ENCODE measurements around the gene CAPN8.

The CAPN8 gene

DNA sequence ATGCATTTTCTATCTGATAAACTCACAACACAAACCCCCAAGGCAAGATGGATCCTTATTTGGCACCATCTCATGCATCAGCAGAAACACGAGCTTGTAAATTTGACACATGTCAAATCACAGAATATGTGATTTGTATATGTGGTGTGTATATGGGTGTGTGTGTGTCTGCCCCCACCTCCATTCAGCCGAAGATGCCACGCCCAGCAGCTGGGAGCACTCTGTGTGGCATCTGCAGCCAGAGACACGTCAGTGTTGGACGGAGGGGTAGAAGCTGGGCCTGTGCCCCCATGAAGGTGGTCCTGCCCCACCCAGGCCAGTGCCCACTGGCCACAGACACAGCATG lies 108.4 kb downstream of the CAPN8 start:
- FAIRE-seq (no peak), DNase-seq (ENCODE audit: insufficient read length) (no peak)
- TF ChIP-seq TAF1 (IDR thresholded peaks at IDR 0.05; ENCODE audit: borderline replicate concordance, low read depth, low read length) = no peak
- TF ChIP-seq POLR2A (IDR thresholded peaks at IDR 0.05; ENCODE audit: low read depth, low read length) = no peak
- no peak for TF ChIP-seq POLR2AphosphoS5 (IDR thresholded peaks at IDR 0.05; ENCODE audit: low read depth, low read length)

DNA sequence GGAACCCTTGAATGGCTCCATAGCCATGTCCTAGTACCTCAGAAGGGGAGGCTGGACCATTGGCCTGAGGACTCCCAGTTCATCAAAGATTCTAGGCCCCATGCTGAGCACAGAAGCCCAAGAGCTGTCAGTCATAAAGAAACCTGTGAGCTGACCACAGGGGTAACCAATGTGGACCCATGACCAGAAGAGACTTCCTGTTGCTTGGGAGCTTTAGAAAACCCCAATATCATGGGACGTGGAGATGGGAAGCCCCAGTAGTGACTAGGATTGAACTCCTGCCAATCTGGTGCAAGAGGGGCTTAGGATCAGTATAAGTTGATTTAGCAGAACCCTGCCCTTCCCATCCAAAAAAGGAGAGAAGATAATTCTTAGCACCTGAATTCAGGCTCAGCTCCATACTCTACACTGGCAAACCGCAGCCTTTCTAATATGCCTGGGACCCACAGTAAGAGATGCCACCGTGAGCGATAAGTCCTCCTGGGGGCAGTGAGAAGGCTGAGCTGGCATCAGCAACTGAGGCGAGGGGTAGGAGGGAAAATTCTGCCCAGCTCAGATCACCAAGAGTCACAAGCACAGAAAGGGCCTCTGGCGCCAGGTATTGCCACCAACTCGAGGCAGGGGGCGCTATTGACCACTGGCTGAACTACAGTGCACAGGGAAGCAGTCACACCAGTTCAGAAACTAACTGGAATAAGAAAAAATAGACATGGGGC lies 108.9 kb downstream of the CAPN8 start:
- TF ChIP-seq TAF1 (IDR thresholded peaks at IDR 0.05; ENCODE audit: borderline replicate concordance, low read depth, low read length) (no peak), POLR2A (IDR thresholded peaks at IDR 0.05; ENCODE audit: low read depth, low read length) (no peak)
- DNase-seq (ENCODE audit: insufficient read length) = peak; percentile 44
- no peak for FAIRE-seq

DNA sequence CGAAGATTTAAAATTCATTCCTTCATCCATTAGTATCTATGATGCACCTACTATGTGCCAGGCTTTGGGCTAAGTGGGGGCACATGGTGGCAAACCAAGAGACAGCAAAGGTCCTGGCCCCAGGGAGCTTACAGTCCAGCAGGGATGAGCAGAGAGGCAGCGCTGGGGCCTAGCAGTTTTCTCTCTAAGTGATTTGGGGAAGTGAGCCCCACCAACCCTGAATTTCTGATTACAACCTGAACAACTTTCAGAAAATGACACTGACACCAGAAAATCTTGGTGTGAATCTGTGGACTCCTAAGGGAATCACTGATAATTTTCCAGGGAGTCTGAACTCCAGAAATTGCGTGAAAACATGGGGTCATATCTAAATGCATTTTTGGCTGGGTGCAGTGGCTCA lies 111.5 kb downstream of the CAPN8 start:
- DNase-seq (ENCODE audit: insufficient read length) (no peak), FAIRE-seq (no peak)
- TF ChIP-seq TAF1 (IDR thresholded peaks at IDR 0.05; ENCODE audit: borderline replicate concordance, low read depth, low read length) = no peak
- TF ChIP-seq POLR2A (IDR thresholded peaks at IDR 0.05; ENCODE audit: low read depth, low read length) = no peak
- no peak for TF ChIP-seq POLR2AphosphoS5 (IDR thresholded peaks at IDR 0.05; ENCODE audit: low read depth, low read length)

DNA sequence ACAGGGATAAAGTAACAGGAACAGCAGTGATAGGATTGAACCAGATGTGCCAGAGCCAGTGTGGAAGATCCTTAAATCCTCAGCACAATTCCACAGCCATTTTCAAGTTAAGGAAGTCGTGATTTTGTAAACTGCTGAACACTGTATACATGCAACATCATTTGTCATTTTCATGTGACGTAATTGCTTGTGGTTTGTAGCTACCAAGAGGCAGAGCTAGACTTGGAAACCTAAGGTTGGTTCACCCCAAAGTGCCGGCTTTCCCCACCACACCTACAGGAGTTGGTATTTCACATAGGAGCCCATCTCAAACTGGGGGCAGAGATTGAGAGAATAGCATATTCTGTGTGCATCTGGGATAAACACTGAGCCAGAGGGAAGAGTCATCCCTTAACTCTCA lies 113.9 kb downstream of the CAPN8 start:
- FAIRE-seq (no peak), DNase-seq (ENCODE audit: insufficient read length) (no peak)
- TF ChIP-seq TAF1 (IDR thresholded peaks at IDR 0.05; ENCODE audit: borderline replicate concordance, low read depth, low read length) (no peak), POLR2A (IDR thresholded peaks at IDR 0.05; ENCODE audit: low read depth, low read length) (no peak), POLR2AphosphoS5 (IDR thresholded peaks at IDR 0.05; ENCODE audit: low read depth, low read length) (no peak)

DNA sequence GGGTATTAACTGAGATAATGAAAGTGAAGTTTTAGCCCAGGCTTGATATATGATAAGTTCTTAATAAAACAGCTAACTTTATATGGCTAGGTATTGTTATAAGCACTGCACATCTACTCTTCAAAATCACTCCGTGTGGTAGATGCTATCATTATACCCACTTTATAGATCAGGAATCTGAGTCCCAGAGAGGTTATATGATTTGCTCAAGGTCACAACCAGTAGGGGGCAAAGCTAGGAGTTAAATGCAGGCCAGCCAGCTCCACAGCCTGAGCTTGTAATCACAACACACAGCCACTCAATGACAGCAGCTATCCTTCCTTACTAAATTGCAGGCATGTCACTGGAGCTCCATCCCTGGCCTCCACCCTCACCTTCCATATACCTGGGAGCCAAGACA lies 115.8 kb downstream of the CAPN8 start:
- no peak for FAIRE-seq
- TF ChIP-seq POLR2AphosphoS5 (IDR thresholded peaks at IDR 0.05; ENCODE audit: low read depth, low read length) = no peak
- no peak for TF ChIP-seq TAF1 (IDR thresholded peaks at IDR 0.05; ENCODE audit: borderline replicate concordance, low read depth, low read length)
- no peak for TF ChIP-seq POLR2A (IDR thresholded peaks at IDR 0.05; ENCODE audit: low read depth, low read length)
- DNase-seq (ENCODE audit: insufficient read length) = no peak

DNA sequence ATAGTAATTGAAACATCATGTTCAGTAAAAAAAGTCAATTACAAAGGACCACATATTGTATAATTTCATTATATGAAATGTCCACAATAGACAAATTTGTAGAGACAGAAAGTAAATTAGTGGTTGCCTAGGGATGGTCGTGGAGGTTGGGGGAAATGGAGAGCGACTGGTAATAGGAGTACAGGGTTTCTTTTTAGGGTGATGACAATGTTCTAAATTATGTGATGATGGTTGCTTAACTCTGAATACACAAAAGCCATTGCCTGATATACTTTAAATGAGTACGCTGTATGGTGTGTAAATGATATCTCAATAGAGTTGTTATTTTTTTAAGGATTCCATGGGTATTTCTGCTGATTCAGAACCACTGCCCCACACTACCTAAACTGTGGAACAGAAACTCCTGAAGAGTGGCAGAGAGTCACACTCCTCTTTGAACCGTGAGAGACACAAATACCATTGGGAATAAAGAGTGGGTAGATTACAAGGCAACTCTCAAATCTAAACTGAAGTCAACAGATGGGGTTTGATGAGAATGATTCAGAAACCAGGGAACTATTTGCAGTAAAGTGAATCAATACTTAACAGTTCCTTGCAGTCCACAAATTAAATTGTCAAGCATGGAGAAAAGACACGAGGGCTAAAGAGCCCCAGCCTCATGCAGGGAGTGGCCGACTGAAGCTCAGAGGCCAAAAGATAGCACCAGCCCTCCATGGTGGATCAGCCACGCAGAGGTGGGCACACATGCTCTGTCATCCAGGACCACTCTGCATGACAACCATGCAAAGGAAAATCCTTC lies 118.0 kb downstream of the CAPN8 start:
- FAIRE-seq (no peak), DNase-seq (ENCODE audit: insufficient read length) (no peak)
- TF ChIP-seq TAF1 (IDR thresholded peaks at IDR 0.05; ENCODE audit: borderline replicate concordance, low read depth, low read length) (no peak), POLR2AphosphoS5 (IDR thresholded peaks at IDR 0.05; ENCODE audit: low read depth, low read length) (no peak), POLR2A (IDR thresholded peaks at IDR 0.05; ENCODE audit: low read depth, low read length) (no peak)

DNA sequence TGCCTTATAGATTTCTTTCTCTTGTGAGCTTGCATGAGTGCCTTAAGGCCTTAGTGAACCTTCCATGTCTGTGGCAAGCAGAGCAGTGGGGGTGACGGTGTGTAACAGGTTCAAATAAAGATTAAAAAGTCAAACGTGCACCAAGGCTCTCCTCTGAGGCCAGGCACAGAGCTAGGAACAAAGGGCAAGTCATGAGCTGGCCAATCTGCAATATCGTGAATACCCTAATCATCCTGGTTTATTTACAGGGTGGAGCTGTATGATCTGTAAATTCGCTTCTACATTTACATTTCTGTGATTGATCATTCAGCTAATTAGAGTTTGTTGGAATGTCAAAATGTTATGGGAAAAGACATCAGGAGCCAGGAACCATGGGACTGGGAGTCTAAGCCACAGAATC lies 120.2 kb downstream of the CAPN8 start:
- DNase-seq (ENCODE audit: insufficient read length) = no peak
- no peak for FAIRE-seq
- no peak for TF ChIP-seq POLR2AphosphoS5 (IDR thresholded peaks at IDR 0.05; ENCODE audit: low read depth, low read length)
- TF ChIP-seq POLR2A (IDR thresholded peaks at IDR 0.05; ENCODE audit: low read depth, low read length) = no peak
- no peak for TF ChIP-seq TAF1 (IDR thresholded peaks at IDR 0.05; ENCODE audit: borderline replicate concordance, low read depth, low read length)

DNA sequence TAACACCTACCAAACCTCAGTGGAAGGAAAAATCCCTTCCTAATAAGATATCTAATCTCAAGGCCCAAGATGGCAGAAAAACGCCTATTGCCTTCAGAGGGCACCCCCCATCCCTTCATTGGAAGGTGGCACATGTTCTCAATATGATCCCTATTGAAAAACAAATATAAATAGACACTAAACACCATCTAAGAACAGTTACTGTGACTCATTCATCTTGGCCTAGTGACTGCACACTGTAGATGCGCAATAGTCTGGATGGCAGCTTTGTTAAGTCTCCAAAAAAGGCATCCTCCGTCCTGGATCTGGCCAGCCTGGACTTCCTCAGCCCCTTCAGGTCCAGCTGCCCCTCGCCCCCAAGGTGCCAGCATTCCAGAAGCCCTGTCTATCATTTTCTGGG lies 121.9 kb downstream of the CAPN8 start:
- DNase-seq (ENCODE audit: insufficient read length) (no peak), FAIRE-seq (no peak)
- TF ChIP-seq TAF1 (IDR thresholded peaks at IDR 0.05; ENCODE audit: borderline replicate concordance, low read depth, low read length) = no peak
- TF ChIP-seq POLR2A (IDR thresholded peaks at IDR 0.05; ENCODE audit: low read depth, low read length) = no peak
- no peak for TF ChIP-seq POLR2AphosphoS5 (IDR thresholded peaks at IDR 0.05; ENCODE audit: low read depth, low read length)

DNA sequence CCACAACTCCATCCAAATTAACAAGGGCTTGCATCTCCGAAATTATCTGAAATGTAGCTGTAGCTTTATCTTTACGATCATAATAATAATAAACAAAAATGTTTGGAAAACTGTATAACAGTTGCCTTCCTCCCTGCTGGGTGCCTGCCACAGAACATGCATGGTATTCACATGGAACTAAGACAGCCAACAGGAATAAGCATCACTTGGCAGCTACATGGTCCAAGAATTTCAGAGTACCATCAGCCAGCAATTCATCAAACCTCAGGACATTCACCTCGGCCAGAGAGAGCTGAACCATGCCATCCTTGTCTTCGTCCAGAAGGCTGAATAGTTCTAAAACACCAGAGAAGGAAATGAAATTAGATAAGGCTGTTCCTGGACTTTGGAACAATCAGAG lies 122.7 kb downstream of the CAPN8 start:
- TF ChIP-seq POLR2AphosphoS5 (IDR thresholded peaks at IDR 0.05; ENCODE audit: low read depth, low read length) (no peak), POLR2A (IDR thresholded peaks at IDR 0.05; ENCODE audit: low read depth, low read length) (no peak), TAF1 (IDR thresholded peaks at IDR 0.05; ENCODE audit: borderline replicate concordance, low read depth, low read length) (no peak)
- FAIRE-seq (no peak), DNase-seq (ENCODE audit: insufficient read length) (no peak)

DNA sequence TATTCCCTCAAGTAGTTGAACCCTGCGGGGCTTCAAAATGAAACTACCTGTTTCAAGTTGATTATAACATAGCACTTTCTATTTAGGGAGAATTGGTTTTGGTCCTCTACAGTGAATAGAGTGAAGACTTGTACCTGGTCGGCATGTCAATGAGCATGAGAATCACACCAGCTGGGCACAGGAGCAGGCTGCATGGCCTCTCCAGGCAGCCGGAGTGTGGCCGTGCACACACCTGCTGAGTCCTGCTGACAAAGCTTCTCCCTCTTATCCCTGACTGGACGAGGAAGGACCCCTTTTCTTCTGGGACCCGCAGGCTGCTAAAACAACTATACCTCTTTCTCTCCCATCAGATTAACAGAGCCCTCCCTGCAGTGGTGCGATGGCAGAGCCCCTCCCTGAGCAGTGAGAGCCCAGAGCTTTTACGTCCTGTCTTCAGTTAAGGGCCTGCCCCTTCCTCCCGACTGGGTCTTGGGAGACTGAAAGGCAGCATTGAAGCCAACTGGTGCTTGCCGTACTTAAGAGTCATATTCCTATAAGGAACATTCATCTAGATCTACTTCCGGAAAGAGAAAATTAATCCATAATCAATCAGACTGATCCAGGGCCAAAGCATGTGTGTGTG lies 124.9 kb downstream of the CAPN8 start:
- FAIRE-seq = no peak
- TF ChIP-seq POLR2A (IDR thresholded peaks at IDR 0.05; ENCODE audit: low read depth, low read length) (no peak), POLR2AphosphoS5 (IDR thresholded peaks at IDR 0.05; ENCODE audit: low read depth, low read length) (no peak), TAF1 (IDR thresholded peaks at IDR 0.05; ENCODE audit: borderline replicate concordance, low read depth, low read length) (no peak)
- DNase-seq (ENCODE audit: insufficient read length) = no peak

DNA sequence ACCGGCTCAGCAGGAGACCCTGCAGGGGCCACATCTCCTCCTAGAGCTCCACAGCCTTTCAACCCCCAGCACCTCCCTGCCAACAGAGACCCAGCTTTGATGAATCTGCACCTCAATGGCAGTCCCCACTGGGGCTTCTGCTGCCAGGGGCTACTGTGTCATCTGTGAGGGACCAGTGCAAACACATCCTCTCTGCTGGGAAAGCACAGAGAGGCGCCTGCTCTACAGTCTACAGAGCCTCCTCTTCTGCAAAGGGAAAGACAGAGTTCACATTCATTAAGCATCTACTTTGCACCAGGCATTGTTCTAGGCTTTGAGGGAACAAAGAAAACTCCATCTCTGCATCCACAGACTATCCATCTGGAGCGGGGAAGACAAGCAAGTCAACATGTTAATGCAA lies 125.8 kb downstream of the CAPN8 start:
- DNase-seq (ENCODE audit: insufficient read length) (no peak), FAIRE-seq (no peak)
- TF ChIP-seq POLR2A (IDR thresholded peaks at IDR 0.05; ENCODE audit: low read depth, low read length) (no peak), TAF1 (IDR thresholded peaks at IDR 0.05; ENCODE audit: borderline replicate concordance, low read depth, low read length) (no peak), POLR2AphosphoS5 (IDR thresholded peaks at IDR 0.05; ENCODE audit: low read depth, low read length) (no peak)

DNA sequence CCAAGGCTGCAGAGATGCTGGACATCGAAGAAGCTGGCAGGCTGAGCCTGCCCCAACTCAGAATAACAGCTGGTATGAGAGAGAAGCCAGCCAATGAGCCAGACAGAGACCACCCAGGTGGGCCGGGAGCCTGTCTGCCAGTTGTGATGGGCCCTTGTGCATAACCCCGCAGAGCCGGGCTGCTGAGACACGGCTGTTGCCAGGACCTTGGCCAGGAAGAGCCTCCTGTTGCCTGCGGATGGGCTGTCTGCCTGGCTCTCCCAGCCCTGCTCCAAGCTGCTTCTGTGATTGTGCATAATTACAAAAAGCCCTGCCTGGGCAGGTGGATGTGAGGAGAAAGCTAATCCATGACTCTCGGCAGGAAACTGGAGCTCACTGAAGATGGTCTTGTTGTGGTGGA lies 126.5 kb downstream of the CAPN8 start:
- TF ChIP-seq POLR2A (IDR thresholded peaks at IDR 0.05; ENCODE audit: low read depth, low read length) = no peak
- no peak for TF ChIP-seq POLR2AphosphoS5 (IDR thresholded peaks at IDR 0.05; ENCODE audit: low read depth, low read length)
- FAIRE-seq (no peak), DNase-seq (ENCODE audit: insufficient read length) (no peak)
